GM23338 (cell line): ENCODE results near the gene SNX15.

Experiments
- CREB1 ChIP-seq: fragments of 250-450 bp; sonication (Bioruptor Pico); IDR thresholded peaks from 2 replicates; pipeline ENCODE4 v1.5.0; 2020; ENCODE audit warnings: low read depth, mild to moderate bottlenecking, moderate library complexity
- CTCF ChIP-seq, 2 experiments: fragments of 200-600 bp in 1 of 2; sonication (generic) in 1 of 2; conservative IDR thresholded peaks; 2 replicates each; pipeline versions ENCODE4 v1.5.1 to v1.6.1; 2016 to 2017; ENCODE audit warnings: antibody characterized with exemption in 2 of 2, low read depth in 2 of 2, mild to moderate bottlenecking in 2 of 2, moderate library complexity in 1 of 2
- ETS1 ChIP-seq: IDR thresholded peaks from 2 replicates; pipeline ENCODE4 v1.6.1; 2016; ENCODE audit warnings: antibody characterized with exemption
- EZH2 ChIP-seq: fragments of 200-600 bp; sonication (generic); IDR thresholded peaks from one replicate; pipeline ENCODE4 v1.8.0; 2017; ENCODE audit warnings: antibody characterized with exemption, mild to moderate bottlenecking, low read depth; ENCODE audit not compliant: unreplicated experiment
- EZH2phosphoT487 ChIP-seq: fragments of 200-600 bp; sonication (generic); IDR thresholded peaks from one replicate; pipeline ENCODE4 v1.8.1; 2018; ENCODE audit warnings: antibody characterized with exemption; ENCODE audit not compliant: unreplicated experiment
- JUNB ChIP-seq: IDR thresholded peaks from one replicate; pipeline ENCODE4 v1.6.1; 2016; ENCODE audit warnings: antibody characterized with exemption; ENCODE audit not compliant: unreplicated experiment
- NANOG ChIP-seq: IDR thresholded peaks from 2 replicates; pipeline ENCODE4 v1.6.1; 2016; ENCODE audit warnings: antibody characterized with exemption, borderline replicate concordance
- POLR2AphosphoS5 ChIP-seq: IDR thresholded peaks from 2 replicates; pipeline ENCODE4 v1.6.1; 2016; ENCODE audit warnings: antibody characterized with exemption, low read depth
- REST ChIP-seq: IDR thresholded peaks from one replicate; pipeline ENCODE4 v1.6.1; 2018; ENCODE audit warnings: antibody characterized with exemption; ENCODE audit not compliant: unreplicated experiment
- STAT1 ChIP-seq: IDR thresholded peaks from one replicate; pipeline ENCODE4 v1.6.1; 2016; ENCODE audit warnings: antibody characterized with exemption; ENCODE audit not compliant: unreplicated experiment
- ZNF114 ChIP-seq: fragments of 250-450 bp; sonication (Bioruptor Pico); IDR thresholded peaks from 2 replicates; pipeline ENCODE4 v1.5.0; 2020; ENCODE audit warnings: mild to moderate bottlenecking, moderate library complexity
- ZNF331 ChIP-seq: fragments of 250-450 bp; sonication (Bioruptor Pico); IDR thresholded peaks from 2 replicates; pipeline ENCODE4 v1.5.0; 2020; ENCODE audit warnings: low read depth, mild to moderate bottlenecking, moderate library complexity

- no peak for TF ChIP-seq ZNF114 (CRISPR knock-in tag)
- no peak for TF ChIP-seq CREB1 (CRISPR knock-in tag)
- no peak for TF ChIP-seq EZH2
- TF ChIP-seq POLR2AphosphoS5: no peak
- TF ChIP-seq REST: no peak
- no peak for TF ChIP-seq CTCF (conservative IDR thresholded peaks at IDR 0.05; ENCODE audit: low read depth in 2 of 2)
- no peak for TF ChIP-seq JUNB
- no peak for TF ChIP-seq EZH2phosphoT487
- TF ChIP-seq STAT1: no peak
- TF ChIP-seq NANOG: no peak
- TF ChIP-seq ETS1: no peak
- TF ChIP-seq ZNF331 (CRISPR knock-in tag): no peak
Observed at GRCh38 chr11:65036931-65037330, 9.7 kb downstream of the SNX15 start.
